Vagina (tissue), 2 donors: Measurements from ENCODE around the gene CRTAC1.

Experiments
- CTCF ChIP-seq, 3 experiments: fragments of 450-650 bp in 2 of 3; fragments of 200-600 bp in 1 of 3; sonication (generic) in 1 of 3; IDR thresholded peaks; one replicate each; pipeline ENCODE4 v1.5.1; 2017 to 2019; ENCODE audit warnings: antibody characterized with exemption in 3 of 3, mild to moderate bottlenecking in 2 of 3, moderate library complexity in 2 of 3
- POLR2AphosphoS5 ChIP-seq, 2 donors: sonication (generic); formaldehyde crosslinking; IDR thresholded peaks; one replicate each; pipeline ENCODE4 v1.9.0; 2017; ENCODE audit warnings: antibody characterized with exemption in 2 of 2, mild to moderate bottlenecking in 2 of 2, low read depth in 1 of 2; ENCODE audit not compliant: insufficient read depth in 1 of 2

DNA sequence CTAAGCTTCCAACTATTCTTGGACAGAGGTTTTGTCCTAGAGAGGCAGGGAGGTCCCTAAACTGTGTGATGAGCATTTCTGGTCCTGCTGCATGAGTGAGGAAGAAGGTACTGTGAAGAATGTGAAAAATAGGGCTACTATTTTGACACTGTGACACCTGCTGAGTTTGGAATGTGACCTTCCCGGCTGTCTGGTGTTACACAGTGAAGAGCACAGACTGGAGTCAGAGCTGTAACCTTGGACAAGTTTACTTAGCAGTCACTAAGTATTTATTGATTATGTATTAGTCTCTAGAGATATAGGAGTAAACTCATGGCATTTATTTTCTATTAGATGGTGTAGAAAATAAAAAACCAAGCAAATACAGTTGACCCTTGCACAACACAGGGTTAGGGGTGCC is 168.5 kb downstream of the CRTAC1 start:
- TF ChIP-seq CTCF (IDR thresholded peaks at IDR 0.05) = no peak
- TF ChIP-seq POLR2AphosphoS5 (IDR thresholded peaks at IDR 0.05; ENCODE audit: insufficient read depth in 1 of 2, low read depth in 1 of 2) = no peak
